NCI-H82 treated with DMSO at 0.1 percent for 48 hours (cell line): Measurements from ENCODE around the gene ERC2.

ENCODE experiments used
- DNase-seq: peaks from one replicate; lab custom pipeline; 2025; ENCODE audit not compliant: unreplicated experiment; lab: John Stamatoyannopoulos, UW

The ERC2 gene

DNA sequence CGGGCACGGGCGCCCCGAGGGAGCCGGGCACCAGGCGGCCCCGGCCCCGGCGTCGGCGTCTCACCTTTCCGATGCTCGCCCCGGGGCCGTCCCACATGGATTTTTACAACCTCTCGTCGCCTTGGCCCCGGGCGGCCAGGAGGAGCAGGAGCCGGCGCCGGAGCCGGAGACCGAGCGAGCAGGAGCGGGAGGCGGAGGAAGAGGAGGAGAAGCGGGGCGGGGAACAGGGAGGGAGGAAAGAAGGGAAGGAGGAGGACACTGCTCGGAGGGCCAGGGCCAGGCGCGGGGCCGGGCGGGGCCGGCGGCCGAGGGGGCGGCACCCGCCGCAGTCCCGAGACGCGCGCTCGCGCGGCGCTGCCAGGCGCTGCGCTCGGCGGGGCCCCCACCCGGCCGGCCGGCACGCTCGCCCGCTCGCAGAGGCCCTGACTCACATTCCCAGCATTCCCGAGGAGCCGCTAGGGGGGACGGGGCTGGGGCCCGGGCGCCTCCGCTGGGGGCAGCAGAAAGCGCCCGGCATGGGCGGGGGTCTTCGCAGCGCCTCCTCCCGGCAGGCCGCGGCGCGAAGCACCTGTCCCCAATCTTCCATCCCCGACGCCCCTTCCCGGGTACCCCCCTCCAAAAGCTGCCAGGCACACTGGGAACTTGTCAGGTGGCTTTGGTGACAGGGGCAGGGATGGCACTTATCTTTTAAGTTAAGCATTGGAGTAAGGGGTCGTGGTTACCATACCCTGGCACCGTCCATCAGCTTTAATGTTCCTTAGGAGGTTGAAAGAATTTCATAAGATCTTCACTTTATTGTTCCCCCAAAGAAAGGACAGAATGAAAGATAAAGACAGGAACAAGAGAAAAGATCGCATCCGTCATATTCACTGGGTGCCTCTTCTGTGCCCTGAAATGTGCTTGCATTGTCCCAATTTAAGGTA is at the start of gene ERC2:
Gene ERC2 (minus strand): TSS at position 284 of the 923 bp plus-strand sequence.
- DNase-seq: peak; percentile 52

DNA sequence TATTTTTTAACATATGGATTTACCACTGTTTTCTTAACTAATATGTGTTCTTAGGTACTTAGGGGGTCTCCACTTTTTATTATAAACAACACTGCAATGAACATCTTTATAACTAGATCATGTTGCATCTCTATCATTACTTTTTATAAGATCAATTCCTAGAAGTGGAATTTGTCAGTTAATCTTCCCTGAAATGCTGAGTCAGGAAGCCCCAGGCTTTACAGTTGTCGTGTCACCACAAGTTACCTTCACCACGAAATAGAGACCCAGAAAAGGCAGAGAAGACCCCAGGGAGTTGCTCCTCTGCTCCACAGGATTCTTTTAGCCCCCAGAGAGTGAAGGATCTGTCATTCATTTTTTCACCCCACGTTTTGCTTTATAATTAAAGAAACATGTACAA is 34.5 kb upstream of the ERC2 start:
- DNase-seq: no peak

DNA sequence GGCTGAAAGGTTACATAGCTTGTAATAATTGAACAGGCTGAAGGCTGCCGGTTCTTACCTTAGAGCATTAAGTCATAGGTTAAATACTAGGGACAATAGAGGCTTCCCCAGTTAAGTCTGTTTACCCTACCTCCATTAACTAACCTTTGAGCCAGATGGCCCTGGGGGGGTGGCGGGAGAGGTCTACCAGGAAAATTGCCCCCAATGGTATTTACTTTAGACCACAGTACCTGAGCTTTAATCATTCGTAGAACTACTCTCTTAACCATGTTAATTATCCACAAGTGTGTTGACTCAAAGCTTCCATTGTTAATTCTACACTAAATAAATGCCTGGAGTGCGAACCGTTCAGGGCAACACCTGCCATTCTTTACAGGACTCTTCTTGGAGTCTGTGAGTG is 28.1 kb upstream of the ERC2 start:
- DNase-seq: peak; percentile 6

DNA sequence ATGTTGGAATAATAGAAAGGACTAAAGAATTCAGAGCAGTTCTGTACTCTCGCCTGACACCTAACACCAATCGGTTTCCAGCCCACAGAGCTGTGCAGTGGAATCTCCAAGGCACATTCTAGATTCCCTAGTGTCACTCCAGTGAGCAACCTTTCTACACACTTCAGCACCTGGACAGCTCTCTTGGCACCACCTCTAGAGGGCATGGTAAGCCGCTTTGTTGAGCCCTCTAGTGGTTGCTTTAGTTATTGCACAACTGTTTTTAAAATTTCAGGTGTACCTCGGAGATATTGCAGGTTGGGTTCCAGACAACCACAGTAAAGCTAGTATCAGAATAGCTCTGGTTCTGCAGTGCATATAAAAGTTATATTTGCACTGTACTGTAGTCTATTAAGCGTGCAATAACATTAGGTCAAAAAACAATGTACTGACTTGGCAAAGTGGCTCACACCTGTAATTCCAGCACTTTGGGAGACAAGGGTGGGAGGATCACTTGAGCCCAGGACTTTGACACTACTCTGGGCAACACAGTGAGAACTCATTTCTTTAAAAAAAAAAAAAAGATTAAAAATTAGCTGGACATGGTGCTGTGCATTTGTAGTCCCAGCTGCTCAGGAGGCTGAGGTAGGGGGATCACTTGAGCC is 26.5 kb upstream of the ERC2 start:
- DNase-seq: peak; percentile 51

DNA sequence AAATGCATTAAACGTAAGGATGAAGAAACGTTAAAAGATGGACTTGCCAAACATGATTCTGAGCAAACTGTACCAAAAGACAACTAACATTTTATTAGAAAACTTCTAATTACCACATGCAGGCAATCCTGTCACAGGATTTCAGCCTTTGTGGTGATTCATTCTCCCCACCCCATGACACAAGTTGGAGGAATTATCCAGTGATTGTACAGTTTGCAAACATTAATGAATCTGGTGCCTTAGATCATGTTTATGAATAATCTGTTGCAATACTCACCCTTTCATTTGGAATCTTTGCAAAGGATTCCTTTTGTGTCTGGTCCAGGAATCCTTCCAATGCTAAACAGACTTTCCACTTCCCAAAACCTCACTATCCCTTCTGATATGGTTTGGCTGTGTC is 23.3 kb upstream of the ERC2 start:
- DNase-seq: no peak

DNA sequence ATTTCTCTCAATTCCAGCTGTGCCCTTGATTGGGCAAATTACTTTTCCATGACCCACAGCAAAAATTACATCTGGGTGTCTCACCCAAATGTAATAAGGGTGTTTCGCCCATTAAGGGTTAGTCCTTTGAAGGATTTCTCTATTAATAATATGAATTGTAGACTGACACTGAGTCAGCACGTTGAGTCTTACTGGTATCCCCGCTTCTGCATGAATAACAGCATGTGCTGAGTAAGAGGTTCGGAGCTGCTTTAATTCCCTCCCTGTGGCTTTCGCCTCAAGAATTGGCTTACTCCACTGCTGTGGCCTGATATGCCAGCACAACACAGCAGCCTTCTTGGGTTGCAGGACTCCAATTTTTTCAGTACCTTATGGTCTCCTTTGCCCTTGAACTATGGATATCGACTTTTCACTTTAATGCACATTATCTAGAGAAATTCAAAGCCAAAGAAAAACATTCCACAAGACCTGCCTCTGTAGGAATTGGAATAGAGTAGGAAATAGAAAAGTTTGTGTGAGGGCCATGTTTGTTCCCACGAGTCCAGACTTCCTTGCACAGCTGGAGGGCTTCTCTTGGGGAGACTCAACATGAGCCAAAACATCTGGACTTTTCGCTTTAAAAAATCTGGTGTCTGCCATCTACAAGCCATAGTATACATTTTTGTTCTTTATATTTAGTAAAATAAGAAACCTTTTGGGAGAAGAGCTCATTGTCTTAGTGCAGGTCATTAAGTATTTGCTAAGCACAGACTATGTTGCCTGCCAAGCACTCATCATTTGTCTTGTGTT is 20.7 kb upstream of the ERC2 start:
- no peak for DNase-seq

DNA sequence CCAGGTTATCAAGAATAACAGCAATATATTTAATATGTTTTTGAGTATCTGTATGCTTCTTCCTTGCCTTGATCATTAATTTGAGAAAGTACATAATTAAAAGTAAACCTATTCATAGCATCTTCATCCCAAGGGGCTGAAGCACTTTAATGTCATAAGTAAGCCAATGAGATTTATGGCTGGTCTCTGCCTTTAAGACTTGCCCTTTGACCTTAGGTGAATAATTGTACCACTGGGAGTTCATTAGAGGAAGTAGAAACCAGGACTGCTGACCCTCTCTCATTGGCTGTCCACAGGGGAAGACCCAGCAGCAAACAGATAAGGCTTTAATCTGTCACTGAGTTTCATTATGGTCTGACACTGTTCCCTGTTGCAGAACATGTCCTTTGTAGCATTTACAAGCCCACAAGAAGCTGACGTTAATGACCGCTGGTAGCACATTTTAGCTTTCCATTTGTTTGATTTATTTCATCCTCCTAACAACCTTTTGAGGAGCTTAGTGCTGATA is 16.3 kb upstream of the ERC2 start:
- DNase-seq: no peak

DNA sequence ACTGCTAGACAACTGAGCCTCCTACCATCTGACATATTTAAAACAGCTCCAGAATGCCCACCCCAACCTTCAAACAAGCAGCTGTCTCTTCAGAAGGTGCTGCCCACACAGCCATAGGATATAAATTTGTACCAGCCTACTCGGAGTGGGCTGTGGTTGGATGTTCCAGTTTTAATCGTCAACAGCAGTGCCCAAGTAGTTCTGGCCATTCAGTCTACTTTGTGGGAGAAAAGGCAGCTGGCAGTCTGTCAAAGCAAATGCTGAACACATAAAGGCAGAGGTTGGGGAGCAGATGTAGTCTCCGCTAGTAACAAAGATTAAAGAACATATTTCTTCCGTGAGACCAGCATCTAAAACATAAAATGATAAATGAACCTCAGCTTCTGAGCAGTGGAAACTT is 15.9 kb upstream of the ERC2 start:
- no peak for DNase-seq

DNA sequence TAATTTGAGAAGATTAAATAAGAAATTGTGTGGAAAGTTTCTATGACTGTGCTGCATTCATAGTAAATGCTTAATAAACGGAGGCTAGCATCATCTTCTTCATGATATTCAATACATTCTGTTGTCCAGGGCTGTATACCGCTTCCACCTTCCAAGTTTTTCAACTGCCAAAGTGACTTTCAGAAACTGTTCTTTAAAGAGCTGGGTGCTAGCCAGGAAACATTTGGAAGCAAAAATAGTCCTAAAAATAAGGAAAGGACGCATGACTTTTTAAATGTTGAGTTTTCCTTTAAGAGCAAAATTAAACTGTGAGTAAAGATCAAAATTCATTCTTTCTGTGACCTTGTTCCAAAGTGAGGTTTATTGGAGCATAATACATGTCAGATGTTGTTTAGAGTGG is 9.4 kb upstream of the ERC2 start:
- DNase-seq: no peak

DNA sequence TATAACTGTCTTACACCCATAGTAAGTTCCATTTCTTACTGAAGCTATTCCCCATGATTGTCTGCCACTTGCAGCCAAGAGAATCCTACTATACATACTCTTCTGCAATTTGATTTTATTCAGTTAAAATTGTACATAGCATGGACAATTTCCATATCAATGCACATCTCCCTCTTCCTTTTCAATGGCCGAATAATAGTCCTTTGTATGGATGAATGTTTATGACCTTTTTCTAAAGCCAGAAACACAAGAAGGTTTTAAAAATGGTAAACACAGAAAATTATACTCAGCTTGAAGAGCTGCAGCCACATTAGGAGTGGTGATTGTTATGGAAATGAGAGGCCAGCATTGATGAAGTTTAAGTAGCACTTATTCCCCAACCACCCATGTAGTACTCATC is 8.5 kb upstream of the ERC2 start:
- no peak for DNase-seq

DNA sequence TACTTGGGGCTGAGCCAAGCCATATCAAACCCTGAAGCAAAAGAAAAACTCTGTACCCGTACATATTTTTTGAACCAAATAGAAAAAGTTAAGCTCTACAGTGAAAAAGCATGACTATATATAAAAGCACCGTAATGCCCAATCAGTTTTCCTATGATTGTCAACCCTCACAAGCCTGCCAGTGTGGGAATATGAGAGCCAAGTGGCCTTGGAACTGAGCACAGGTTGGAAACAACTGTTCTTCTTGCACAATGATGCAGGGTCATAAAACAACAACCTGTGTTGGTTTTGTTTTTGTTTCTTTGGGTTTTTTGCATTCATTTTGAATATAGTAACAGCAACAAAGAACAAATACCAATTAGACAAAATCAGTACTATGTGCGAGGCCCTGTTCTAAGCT is 3.5 kb upstream of the ERC2 start:
- no peak for DNase-seq

DNA sequence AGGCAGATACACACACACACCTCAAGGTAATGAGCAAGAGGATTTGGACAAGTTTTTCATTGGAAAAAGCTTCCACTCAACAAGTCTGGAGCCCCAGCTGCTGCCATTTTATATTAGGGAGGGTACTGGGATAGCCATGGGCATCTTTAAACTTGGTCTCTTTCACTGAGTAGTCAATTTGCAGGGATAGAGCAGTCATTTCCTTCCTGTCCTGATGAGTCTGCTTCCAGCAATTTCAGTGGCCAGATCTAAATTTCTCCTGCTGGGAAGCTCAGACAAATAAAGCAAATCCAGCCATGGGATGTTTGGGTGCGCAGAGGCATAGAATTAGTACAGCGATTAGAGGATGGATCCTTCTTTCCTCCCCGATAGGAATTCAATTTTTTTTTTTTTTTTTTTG is 874 bp upstream of the ERC2 start:
- DNase-seq: no peak

DNA sequence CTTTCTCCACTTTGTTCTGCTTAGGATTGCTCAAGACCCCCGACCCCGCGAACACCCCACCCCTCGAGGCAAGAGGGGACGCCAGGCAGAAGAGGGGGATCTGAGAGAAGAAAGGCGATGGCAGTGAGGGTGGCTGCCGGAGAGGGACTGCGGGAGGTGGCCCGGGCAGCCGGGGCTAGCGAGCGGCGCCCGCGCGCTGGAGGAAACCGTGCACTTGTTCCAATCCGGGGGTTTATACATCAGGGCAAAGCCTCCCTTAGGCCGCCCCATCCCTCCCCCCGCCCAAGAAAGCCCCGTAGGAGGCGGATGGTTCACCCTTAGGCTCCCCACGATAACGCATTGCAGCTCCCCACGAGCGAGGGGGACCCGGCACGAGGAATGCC is 475 bp downstream of the ERC2 start:
- DNase-seq: no peak

DNA sequence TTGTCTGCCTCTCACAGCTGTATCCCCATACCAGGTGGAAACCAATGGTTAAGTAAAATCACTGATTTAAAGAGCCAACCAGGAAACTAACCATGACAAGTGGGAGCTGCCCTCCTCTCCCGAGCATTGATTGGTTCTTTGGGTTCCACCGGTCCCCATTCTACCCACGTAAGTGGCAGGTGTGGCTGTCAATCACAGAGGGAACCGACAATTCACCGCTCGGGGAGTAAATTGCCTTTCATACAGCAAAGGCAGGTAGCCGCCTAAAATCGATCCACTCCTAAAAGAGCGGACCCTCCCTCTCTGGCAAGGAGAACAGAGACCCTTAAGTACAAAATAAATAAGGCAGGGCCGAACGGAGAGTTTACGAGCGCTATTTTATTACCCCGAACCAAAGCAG is 1.2 kb downstream of the ERC2 start:
- peak; percentile 59 for DNase-seq

DNA sequence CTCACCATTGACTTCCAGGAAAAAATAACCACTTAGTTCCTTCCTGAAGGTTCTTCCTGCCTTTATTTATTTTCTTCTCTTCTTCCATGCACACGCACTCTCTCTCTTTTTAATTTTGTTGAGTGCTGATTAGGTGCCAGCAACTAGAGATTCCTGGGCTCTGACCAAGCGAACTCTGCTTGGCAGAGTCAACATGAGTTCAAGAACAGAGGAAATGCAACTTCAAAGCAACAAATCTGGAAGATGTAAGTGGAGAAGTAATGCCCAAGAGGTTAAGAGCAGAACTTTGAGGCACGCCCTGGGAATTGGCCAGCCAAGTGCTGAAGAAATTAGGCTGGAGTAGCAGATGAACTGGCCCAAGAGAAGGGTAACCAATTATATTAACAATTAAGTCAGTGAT is 8.5 kb downstream of the ERC2 start:
- no peak for DNase-seq

DNA sequence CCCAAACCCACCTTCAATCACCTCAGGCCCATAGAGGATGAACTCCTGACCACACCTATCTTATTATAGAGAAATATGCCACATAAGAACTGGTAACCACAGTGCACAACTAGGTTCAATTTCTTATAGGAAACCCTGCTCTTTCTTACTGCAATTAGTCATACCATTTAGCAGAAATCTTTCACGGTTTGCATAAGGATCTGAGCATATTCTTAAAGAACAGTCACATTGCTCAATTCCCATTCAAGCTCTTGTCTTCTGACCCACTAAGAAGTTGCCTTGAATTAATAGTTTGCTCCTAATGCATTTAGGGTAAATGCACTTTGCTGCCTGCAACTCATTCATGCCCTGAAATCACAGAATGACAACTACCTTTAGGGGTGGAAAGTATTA is 9.2 kb downstream of the ERC2 start:
- no peak for DNase-seq

DNA sequence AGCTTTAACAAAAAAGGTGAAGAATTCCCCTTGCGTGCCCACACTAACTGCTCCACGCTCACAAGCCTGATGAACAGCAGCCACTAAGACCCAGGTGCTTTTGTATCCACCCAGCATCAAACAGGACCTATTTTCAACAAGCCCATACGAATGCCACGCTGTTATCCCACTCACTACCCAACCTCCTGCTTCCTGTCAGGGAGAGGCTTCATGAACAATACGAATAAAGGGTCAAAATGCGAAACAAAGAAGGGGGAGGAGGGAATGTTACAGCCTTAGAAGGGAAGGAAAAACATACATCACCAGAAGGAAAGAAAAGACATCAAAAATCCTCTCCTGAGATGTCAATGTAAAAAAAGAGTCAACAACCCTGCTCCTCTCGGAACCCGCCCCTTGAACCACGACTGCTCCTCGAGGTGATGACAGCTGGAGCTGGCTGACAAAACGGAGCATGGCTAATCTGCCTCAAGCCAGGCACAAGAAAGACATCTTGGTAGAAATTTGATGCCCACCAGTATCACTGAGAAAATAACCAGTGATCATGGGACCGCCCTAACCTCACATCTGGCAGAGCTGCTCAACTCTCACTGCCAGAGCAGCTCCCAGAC is 9.7 kb downstream of the ERC2 start:
- no peak for DNase-seq

DNA sequence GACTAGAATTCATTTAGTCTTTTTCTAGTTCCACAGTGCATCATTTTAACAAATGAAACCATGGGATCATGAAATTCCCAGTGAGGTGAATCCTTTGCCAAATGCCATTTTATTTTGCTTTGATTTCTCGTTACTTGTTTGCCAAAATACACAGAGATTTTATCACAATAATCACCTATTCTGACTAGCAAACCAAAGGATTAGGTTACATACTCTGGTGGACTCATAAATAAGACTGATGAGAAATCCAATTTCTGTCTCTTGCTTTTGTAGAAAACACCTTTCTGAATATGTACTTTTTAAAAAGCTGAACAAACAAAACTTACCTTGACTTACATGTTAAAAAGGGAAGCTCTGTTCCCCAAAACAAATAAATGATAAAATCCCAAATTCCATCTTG is 12.2 kb downstream of the ERC2 start:
- no peak for DNase-seq

DNA sequence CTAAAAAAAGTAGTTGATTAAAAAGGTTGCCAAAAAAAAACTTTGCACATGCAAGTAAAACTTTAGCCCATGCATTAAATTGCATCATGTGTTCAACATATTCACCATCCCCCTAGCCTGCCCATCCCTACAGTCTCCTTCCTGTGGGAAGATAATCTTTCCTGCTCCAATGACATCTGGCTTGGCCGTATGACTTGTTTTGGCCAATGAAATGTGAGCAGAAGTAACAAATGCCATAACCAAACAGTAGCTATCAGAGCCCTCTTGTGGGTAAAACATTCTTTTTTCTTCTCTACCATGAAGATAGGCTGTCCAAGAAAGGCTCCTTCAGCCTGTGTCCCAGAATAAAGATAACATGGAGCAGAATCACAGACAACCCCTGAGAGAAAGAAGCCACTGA is 15.3 kb downstream of the ERC2 start:
- no peak for DNase-seq

DNA sequence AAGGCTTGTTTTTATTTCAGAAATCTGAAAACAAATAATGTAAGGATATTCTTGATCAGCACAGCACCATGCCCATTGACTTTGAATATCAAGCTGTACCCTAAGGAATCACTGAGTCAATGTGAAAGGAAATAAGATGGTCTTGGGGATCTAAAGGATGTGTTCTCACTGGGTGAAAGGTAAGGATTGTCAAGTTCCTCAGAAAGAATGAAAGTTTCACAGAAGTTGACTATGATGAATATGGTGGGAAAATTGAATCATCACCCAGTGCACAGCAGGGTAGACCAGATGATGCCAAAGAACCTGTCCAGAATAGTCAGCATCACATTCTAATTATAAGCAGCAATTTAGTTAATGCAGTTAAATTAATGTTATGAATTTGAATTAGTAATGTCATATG is 16.2 kb downstream of the ERC2 start:
- no peak for DNase-seq

DNA sequence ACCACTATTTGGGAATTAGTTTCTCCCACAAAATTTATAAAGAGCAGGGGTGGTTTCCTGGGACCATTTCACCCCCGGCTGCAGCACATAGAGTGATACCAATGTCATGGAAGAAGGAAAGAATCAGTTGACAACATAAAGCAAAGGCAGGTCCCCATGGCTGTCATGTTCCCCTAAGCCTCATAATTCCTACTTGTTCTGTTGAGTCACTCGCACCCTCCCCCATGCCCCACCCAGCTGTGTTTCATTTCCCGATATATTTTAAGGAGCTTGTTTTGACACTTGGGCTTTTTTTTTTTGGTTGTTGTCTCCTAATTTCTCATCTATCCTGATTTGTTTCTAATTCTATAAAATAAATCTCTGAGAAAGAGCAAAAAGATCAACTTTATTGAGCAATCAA is 24.9 kb downstream of the ERC2 start:
- DNase-seq: no peak
